ENCODE results near the gene PSMC6. TPM values are rescaled to one million over a fixed set of nuclear protein-coding genes. Genes with fewer than 3 reads are reported as not detected.
A peak's percentile ranks its signal among the peaks of the same experiment; 100 is the strongest.

The PSMC6 gene
- total RNA-seq (10 to 100 TPM; 74.3 to 90.7 (median 81.4) TPM), polyA plus RNA-seq (100 to 1,000 TPM in 1 of 2 donors, 10 to 100 TPM in 1; 84.4 to 141 TPM)
- long read RNA-seq, donor 1, transcript PSMC6-201 (14 exons, 2,188 nt) = major isoform, 139 of 151 reads
- long read RNA-seq, donor 1, partial matches to known transcripts = 2 of 151 reads
- long read RNA-seq, donor 1, other reads (novel, unspliced or antisense) = 9 of 151 reads
- long read RNA-seq, donor 2, transcript PSMC6-201 (14 exons, 2,188 nt) = major isoform, 636 of 667 reads
- long read RNA-seq, donor 2, partial matches to known transcripts = 10 of 667 reads
- long read RNA-seq, donor 2, other reads (novel, unspliced or antisense) = 19 of 667 reads
- long read RNA-seq, donor 3, transcript PSMC6-201 (14 exons, 2,188 nt) = major isoform, 129 of 139 reads
- long read RNA-seq, donor 3, partial matches to known transcripts = 6 of 139 reads
- long read RNA-seq, donor 3, other reads (novel, unspliced or antisense) = 4 of 139 reads

- Histone ChIP-seq H3K4me3 (peak within 1 kb of the TSS; percentile 61 to 91 (median 80)), H3K9me3 (no peaks in the 10 kb centered on the region), H3K27me3 (no peaks in the 10 kb centered on the region), H3K36me3 (peaks cover 0 to 40% (median 35%) of the 10 kb centered on the region in 9 donors), H3K27ac (peak within 1 kb of the TSS; percentile 68 to 93 (median 90)), H3K4me1 (peaks cover 0 to 43% (median 20%) of the 10 kb centered on the region in 12 donors)
- DNase-seq (peak; percentile 96 to 97 (median 96)), ATAC-seq (peak; percentile 99 to 100 (median 100))
- intact Hi-C loops (cut with DNase I) = loop anchor here in 5 of 10 donors (2.0 to 10.0 kb wide), 7 partner anchors 22 to 642 kb away; partner anchors contain the start of genes GPR137C (in 3 of the 5), TXNDC16 (in 3 of the 5), DDHD1 (in 1 of the 5) and FERMT2 (in 1 of the 5)
- WGBS, 4 donors = 0 to 1% (median 0%) methylated on average over 33 to 43 of the region's 43 CpGs
- TF ChIP-seq CTCF (IDR thresholded peaks at IDR 0.05) (no peak), POLR2A (IDR thresholded peaks at IDR 0.05) (peak in 1 of 2 donors; percentile 58)
These were observed at the start of gene PSMC6 for GRCh38 chr14:52706724-52707706. Gene PSMC6, plus strand, starts transcription at chr14:52707200. Its CDS starts 20 bp downstream, at chr14:52707220.

GRCh38 chr14:52660325-52660724 lies 46.7 kb upstream of the PSMC6 start:
- Histone ChIP-seq H3K27me3 (no peaks in the 10 kb centered on the region), H3K36me3 (peaks cover 0 to 70% (median 46%) of the 10 kb centered on the region in 9 donors), H3K9me3 (no peaks in the 10 kb centered on the region), H3K4me1 (no peaks in the 10 kb centered on the region), H3K4me3 (no peak overlapping the region), H3K27ac (no peak overlapping the region)
- DNase-seq (no peak), ATAC-seq (no peak)
- TF ChIP-seq POLR2A (IDR thresholded peaks at IDR 0.05) = no peak
- TF ChIP-seq CTCF (IDR thresholded peaks at IDR 0.05) = no peak
- intact Hi-C loops (cut with DNase I) = no loop called here

GRCh38 chr14:52660832-52661231 lies 46.2 kb upstream of the PSMC6 start:
- 91 to 100% (median 96%) methylated on average over 1 of the region's 1 CpG for WGBS, 4 donors
- H3K4me1 ChIP-seq = no peaks in the 10 kb centered on the region
- H3K4me3 ChIP-seq = no peak overlapping the region
- no peak for ATAC-seq
- no peaks in the 10 kb centered on the region for H3K9me3 ChIP-seq
- no peaks in the 10 kb centered on the region for H3K27me3 ChIP-seq
- no peak overlapping the region for H3K27ac ChIP-seq
- peaks cover 0 to 71% (median 50%) of the 10 kb centered on the region in 9 donors for H3K36me3 ChIP-seq
- TF ChIP-seq POLR2A (IDR thresholded peaks at IDR 0.05) (no peak), CTCF (IDR thresholded peaks at IDR 0.05) (no peak)
- DNase-seq = no peak
- intact Hi-C loops (cut with DNase I) = no loop called here

Measured in heart left ventricle (tissue), 16 donors.